ENCODE measurements around the gene KNL1. TPM values are rescaled to one million over a fixed set of nuclear protein-coding genes. Genes with fewer than 3 reads are reported as not detected.
"Not testable (repeated sequence)": the region's sequence is repeated elsewhere in the genome, so short reads cannot be mapped to it uniquely, and the experiment has no call there.

Gene KNL1
- total RNA-seq, 1 donor from 2014 or later, result 12.1 TPM

GRCh38 chr15:40680151-40680550, 86.1 kb downstream of the KNL1 start:
- Mint-ChIP-seq H3K4me3 (ENCODE audit: low read depth) (no peak overlapping the region), H3K9me3 (ENCODE audit: low read depth) (no peaks in the 10 kb centered on the region), H3K36me3 (ENCODE audit: insufficient read depth) (no peaks in the 10 kb centered on the region), H3K27me3 (no peaks in the 10 kb centered on the region), H3K4me1 (ENCODE audit: low read depth) (no peaks in the 10 kb centered on the region), H3K27ac (no peak overlapping the region)
- TF ChIP-seq CTCF (IDR thresholded peaks at IDR 0.05; ENCODE audit: unreplicated experiment), result no peak
- no peak for DNase-seq (ENCODE audit: low spot score, unreplicated experiment)

DNA sequence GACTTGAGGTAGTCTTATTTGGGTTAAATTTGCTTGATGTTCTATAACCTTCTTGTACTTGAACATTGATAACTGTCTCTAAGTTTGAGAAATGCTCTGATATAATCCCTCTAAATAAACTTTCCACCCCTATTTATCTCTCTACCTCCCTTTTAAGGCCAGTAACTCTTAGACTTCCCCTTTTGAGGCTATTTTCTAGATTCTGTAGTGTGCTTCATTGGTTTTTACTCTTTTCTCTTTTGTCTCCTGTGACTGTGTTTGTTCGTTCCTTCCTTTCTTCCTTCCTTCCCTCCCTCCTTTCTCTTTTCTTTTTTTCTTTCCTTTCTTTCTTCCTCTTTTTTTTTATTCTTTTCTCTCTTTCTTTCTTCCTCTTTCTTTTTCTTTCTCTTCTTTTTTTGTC, 86.9 kb downstream of the KNL1 start:
- H3K36me3 Mint-ChIP-seq (ENCODE audit: insufficient read depth); H3K4me3 Mint-ChIP-seq (ENCODE audit: low read depth); H3K27ac Mint-ChIP-seq; H3K27me3 Mint-ChIP-seq; DNase-seq (ENCODE audit: low spot score, unreplicated experiment); H3K9me3 Mint-ChIP-seq (ENCODE audit: low read depth); H3K4me1 Mint-ChIP-seq (ENCODE audit: low read depth): not testable (repeated sequence)

GRCh38 chr15:40684381-40684780, 90.3 kb downstream of the KNL1 start:
- no peak overlapping the region for H3K4me3 Mint-ChIP-seq (ENCODE audit: low read depth)
- no peaks in the 10 kb centered on the region for H3K4me1 Mint-ChIP-seq (ENCODE audit: low read depth)
- H3K27ac Mint-ChIP-seq, result no peak overlapping the region
- no peaks in the 10 kb centered on the region for H3K36me3 Mint-ChIP-seq (ENCODE audit: insufficient read depth)
- TF ChIP-seq CTCF (IDR thresholded peaks at IDR 0.05; ENCODE audit: unreplicated experiment), result no peak
- DNase-seq (ENCODE audit: low spot score, unreplicated experiment), result no peak
- H3K27me3 Mint-ChIP-seq, result no peaks in the 10 kb centered on the region
- no peaks in the 10 kb centered on the region for H3K9me3 Mint-ChIP-seq (ENCODE audit: low read depth)

DNA sequence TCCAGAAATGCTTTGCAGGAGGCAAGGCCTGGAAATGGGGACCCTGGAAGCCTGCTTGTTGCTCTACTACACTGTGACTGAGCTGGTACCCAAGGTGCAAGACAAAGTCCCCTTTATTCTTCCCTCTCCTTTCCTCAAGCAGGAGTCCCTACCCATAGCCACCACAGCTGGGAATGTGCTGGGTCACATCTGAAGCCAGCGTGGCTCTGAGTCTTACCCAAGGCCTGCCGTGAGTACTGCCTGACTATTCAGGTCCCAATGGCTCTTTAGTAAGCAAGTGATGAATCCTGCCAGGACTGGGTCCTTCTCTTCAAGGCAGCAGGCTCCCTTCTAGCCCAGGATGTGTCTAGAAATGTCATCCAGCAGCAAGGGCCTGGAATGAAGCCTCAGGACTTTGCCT, 91.3 kb downstream of the KNL1 start:
- Mint-ChIP-seq H3K4me1 (ENCODE audit: low read depth) (no peaks in the 10 kb centered on the region), H3K27me3 (no peaks in the 10 kb centered on the region), H3K4me3 (ENCODE audit: low read depth) (no peak overlapping the region), H3K27ac (no peak overlapping the region), H3K36me3 (ENCODE audit: insufficient read depth) (no peaks in the 10 kb centered on the region), H3K9me3 (ENCODE audit: low read depth) (no peaks in the 10 kb centered on the region)
- no peak for TF ChIP-seq CTCF (IDR thresholded peaks at IDR 0.05; ENCODE audit: unreplicated experiment)
- no peak for DNase-seq (ENCODE audit: low spot score, unreplicated experiment)

GRCh38 chr15:40688932-40689799, 95.1 kb downstream of the KNL1 start:
- no peak for TF ChIP-seq CTCF (IDR thresholded peaks at IDR 0.05; ENCODE audit: unreplicated experiment)
- Mint-ChIP-seq H3K27me3 (no peaks in the 10 kb centered on the region), H3K4me3 (ENCODE audit: low read depth) (no peak overlapping the region), H3K27ac (no peak overlapping the region), H3K36me3 (ENCODE audit: insufficient read depth) (peaks cover 3% of the 10 kb centered on the region), H3K4me1 (ENCODE audit: low read depth) (peaks cover 4% of the 10 kb centered on the region), H3K9me3 (ENCODE audit: low read depth) (no peaks in the 10 kb centered on the region)
- no peak for DNase-seq (ENCODE audit: low spot score, unreplicated experiment)

- Mint-ChIP-seq H3K36me3 (ENCODE audit: insufficient read depth) (peaks cover 5% of the 10 kb centered on the region), H3K4me3 (ENCODE audit: low read depth) (no peak overlapping the region), H3K4me1 (ENCODE audit: low read depth) (peaks cover 9% of the 10 kb centered on the region), H3K9me3 (ENCODE audit: low read depth) (no peaks in the 10 kb centered on the region), H3K27me3 (no peaks in the 10 kb centered on the region), H3K27ac (no peak overlapping the region)
- DNase-seq (ENCODE audit: low spot score, unreplicated experiment), result no peak
- no peak for TF ChIP-seq CTCF (IDR thresholded peaks at IDR 0.05; ENCODE audit: unreplicated experiment)
Observed at GRCh38 chr15:40691737-40692136, 97.7 kb downstream of the KNL1 start.

All from progenitor cell of endocrine pancreas (in vitro differentiated cells).